Neural cell (in vitro differentiated cells): ENCODE data around the gene S100A16. TPM values are rescaled to one million over a fixed set of nuclear protein-coding genes. Genes with fewer than 3 reads are reported as not detected.
A peak's percentile ranks its signal among the peaks of the same experiment; 100 is the strongest.

Source experiments
- H2AFZ ChIP-seq: fragments of 200-600, 300-800 bp; sonication (generic), shearing (Covaris generic); 2 replicates; pipeline ENCODE4 v1.6.0; 2014; ENCODE audit warnings: low read depth, mild to moderate bottlenecking, antibody characterized with exemption, low read length, moderate library complexity
- H3F3A ChIP-seq: fragments of 200-600 bp; shearing (Covaris generic); 2 replicates; pipeline ENCODE4 v1.6.1; 2016; ENCODE audit warnings: mild to moderate bottlenecking, moderate library complexity, mixed read lengths, antibody characterized with exemption, low read length; ENCODE audit not compliant: insufficient read depth, poor library complexity, severe bottlenecking
- H3K27ac ChIP-seq: fragments of 200-600, 300-800 bp; sonication (generic), shearing (Covaris generic); 2 replicates; pipeline ENCODE4 v1.5.1; 2014; ENCODE audit warnings: mild to moderate bottlenecking, low read length, moderate library complexity
- H3K27me3 ChIP-seq: fragments of 300-800, 200-600 bp; sonication (generic), shearing (Covaris generic); 2 replicates; pipeline ENCODE4 v1.6.0; 2014; ENCODE audit warnings: mild to moderate bottlenecking, low read depth, low read length, moderate library complexity; ENCODE audit not compliant: insufficient read depth
- H3K36me3 ChIP-seq: fragments of 300-800, 200-600 bp; sonication (generic), shearing (Covaris generic); 2 replicates; pipeline ENCODE4 v1.5.1; 2014; ENCODE audit warnings: mild to moderate bottlenecking, antibody characterized with exemption, low read length, moderate library complexity; ENCODE audit not compliant: insufficient read depth
- H3K4me2 ChIP-seq: fragments of 300-800, 200-600 bp; sonication (generic), shearing (Covaris generic); 2 replicates; pipeline ENCODE4 v1.6.0; 2014; ENCODE audit warnings: mild to moderate bottlenecking, low read length
- H3K4me3 ChIP-seq: fragments of 300-800, 200-600 bp; sonication (generic), shearing (Covaris generic); 2 replicates; pipeline ENCODE4 v1.5.1; 2014; ENCODE audit warnings: mild to moderate bottlenecking, low read length, moderate library complexity
- H3K79me2 ChIP-seq: fragments of 200-600 bp; shearing (Covaris generic); replicated peaks from 2 replicates; pipeline ENCODE4 v1.6.0; 2014; ENCODE audit warnings: mild to moderate bottlenecking, low read length, moderate library complexity; ENCODE audit not compliant: insufficient read depth
- H3K9ac ChIP-seq: fragments of 300-800, 200-600 bp; sonication (generic), shearing (Covaris generic); 2 replicates; pipeline ENCODE4 v1.6.1; 2016; ENCODE audit warnings: mild to moderate bottlenecking, low read length, mixed read lengths
- H3K9me2 ChIP-seq: fragments of 200-600 bp; shearing (Covaris generic); 2 replicates; pipeline ENCODE4 v1.6.1; 2016; ENCODE audit warnings: mild to moderate bottlenecking, low read length, mixed read lengths; ENCODE audit not compliant: insufficient read depth
- H3K9me3 ChIP-seq: fragments of 200-600, 300-800 bp; sonication (generic), shearing (Covaris generic); 2 replicates; pipeline ENCODE4 v1.6.1; 2016; ENCODE audit warnings: mild to moderate bottlenecking, mixed run types, low read length, moderate library complexity, mixed read lengths
- H4K20me1 ChIP-seq: fragments of 200-600 bp; shearing (Covaris generic); 2 replicates; pipeline ENCODE4 v1.6.1; 2016; ENCODE audit warnings: mild to moderate bottlenecking, mixed run types; ENCODE audit not compliant: insufficient read depth
- CTCF ChIP-seq: fragments of 450-650 bp; IDR thresholded peaks from 2 replicates; pipeline ENCODE4 v1.5.1; 2014; ENCODE audit warnings: antibody characterized with exemption, mild to moderate bottlenecking, moderate library complexity; ENCODE audit not compliant: poor library complexity, severe bottlenecking
- EP300 ChIP-seq: fragments of 450-650 bp; conservative IDR thresholded peaks from 2 replicates; pipeline ENCODE4 v1.6.1; 2014; ENCODE audit warnings: antibody characterized with exemption, mild to moderate bottlenecking, moderate library complexity; ENCODE audit not compliant: poor library complexity, severe bottlenecking
- EZH2 ChIP-seq: fragments of 200-600, 300-800 bp; shearing (Covaris generic), sonication (generic); IDR thresholded peaks from 2 replicates; pipeline ENCODE4 v1.6.1; 2014; ENCODE audit warnings: antibody characterized with exemption, low read length, borderline replicate concordance, mild to moderate bottlenecking; ENCODE audit not compliant: insufficient read depth, poor library complexity, severe bottlenecking
- MXI1 ChIP-seq: fragments of 450-650 bp; conservative IDR thresholded peaks from 2 replicates; pipeline ENCODE4 v1.6.1; 2014; ENCODE audit warnings: antibody characterized with exemption, mild to moderate bottlenecking; ENCODE audit not compliant: poor library complexity, severe bottlenecking
- POLR2AphosphoS5 ChIP-seq: IDR thresholded peaks from 2 replicates; pipeline ENCODE4 v1.6.1; 2012
- RAD21 ChIP-seq: fragments of 450-650 bp; conservative IDR thresholded peaks from 2 replicates; pipeline ENCODE4 v1.6.1; 2014; ENCODE audit warnings: antibody characterized with exemption, mild to moderate bottlenecking, moderate library complexity
- REST ChIP-seq: IDR thresholded peaks from 2 replicates; pipeline ENCODE4 v1.6.1; 2012; ENCODE audit warnings: borderline replicate concordance
- SMC3 ChIP-seq: fragments of 450-650 bp; conservative IDR thresholded peaks from 2 replicates; pipeline ENCODE4 v1.6.1; 2014; ENCODE audit warnings: antibody characterized with exemption, mild to moderate bottlenecking, moderate library complexity; ENCODE audit not compliant: poor library complexity
- TAF1 ChIP-seq: IDR thresholded peaks from 2 replicates; pipeline ENCODE4 v1.6.1; 2012; ENCODE audit warnings: low read depth
- polyA plus RNA-seq: library from polyadenylated mRNA; depleted of rRNA; stranded (reverse); fragments of >200 nt; gene quantifications from 2 replicates; pipeline ENCODE4 v1.2.3, GENCODE V29; 2014

S100A16 gene
- polyA plus RNA-seq, 1 donor from 2014 or later, result not detected

GRCh38 chr1:153569465-153569864 lies 43.5 kb downstream of the S100A16 start:
- H3K27me3 ChIP-seq, result no peaks in the 10 kb centered on the region
- H3K79me2 ChIP-seq, result no peaks in the 10 kb centered on the region
- H2AFZ ChIP-seq, result no peak overlapping the region

GRCh38 chr1:153568367-153569099 lies 44.4 kb downstream of the S100A16 start:
- H3K4me2 ChIP-seq, result no peak overlapping the region
- no peaks in the 10 kb centered on the region for H3F3A ChIP-seq
- H3K4me3 ChIP-seq, result no peak overlapping the region
- no peaks in the 10 kb centered on the region for H3K9me3 ChIP-seq
- no peaks in the 10 kb centered on the region for H3K79me2 ChIP-seq
- H3K9ac ChIP-seq, result no peak overlapping the region
- no peaks in the 10 kb centered on the region for H3K27me3 ChIP-seq
- no peaks in the 10 kb centered on the region for H3K36me3 ChIP-seq
- no peak overlapping the region for H2AFZ ChIP-seq
- no peaks in the 10 kb centered on the region for H3K9me2 ChIP-seq
- H3K27ac ChIP-seq, result no peak overlapping the region
- no peaks in the 10 kb centered on the region for H4K20me1 ChIP-seq
- TF ChIP-seq RAD21 (peak; percentile 60), POLR2AphosphoS5 (no peak), SMC3 (peak; percentile 73), MXI1 (no peak), REST (no peak), EP300 (no peak), EZH2 (no peak)

More at GRCh38 chr1:153569465-153569864, 43.5 kb downstream of the S100A16 start:
- H3K9ac ChIP-seq, result no peak overlapping the region
- no peak overlapping the region for H3K27ac ChIP-seq
- H3K9me2 ChIP-seq, result no peaks in the 10 kb centered on the region
- no peak for TF ChIP-seq MXI1
- TF ChIP-seq REST, result no peak
- TF ChIP-seq SMC3, result no peak
- TF ChIP-seq RAD21, result no peak
- no peak for TF ChIP-seq CTCF
- no peak for TF ChIP-seq POLR2AphosphoS5
- TF ChIP-seq EP300, result no peak
- no peak for TF ChIP-seq TAF1
- no peak for TF ChIP-seq EZH2
- no peaks in the 10 kb centered on the region for H3F3A ChIP-seq
- H3K4me2 ChIP-seq, result no peak overlapping the region
- H4K20me1 ChIP-seq, result no peaks in the 10 kb centered on the region
- H3K4me3 ChIP-seq, result no peak overlapping the region
- H3K36me3 ChIP-seq, result no peaks in the 10 kb centered on the region
- no peaks in the 10 kb centered on the region for H3K9me3 ChIP-seq
